ENCODE measurements around the gene ZFP36. TPM values are rescaled to one million over a fixed set of nuclear protein-coding genes. Genes with fewer than 3 reads are reported as not detected.
A peak's percentile ranks its signal among the peaks of the same experiment; 100 is the strongest.

Gene ZFP36
- total and polyA plus RNA-seq, 4 donors: 124 to 955 (median 283) TPM

DNA sequence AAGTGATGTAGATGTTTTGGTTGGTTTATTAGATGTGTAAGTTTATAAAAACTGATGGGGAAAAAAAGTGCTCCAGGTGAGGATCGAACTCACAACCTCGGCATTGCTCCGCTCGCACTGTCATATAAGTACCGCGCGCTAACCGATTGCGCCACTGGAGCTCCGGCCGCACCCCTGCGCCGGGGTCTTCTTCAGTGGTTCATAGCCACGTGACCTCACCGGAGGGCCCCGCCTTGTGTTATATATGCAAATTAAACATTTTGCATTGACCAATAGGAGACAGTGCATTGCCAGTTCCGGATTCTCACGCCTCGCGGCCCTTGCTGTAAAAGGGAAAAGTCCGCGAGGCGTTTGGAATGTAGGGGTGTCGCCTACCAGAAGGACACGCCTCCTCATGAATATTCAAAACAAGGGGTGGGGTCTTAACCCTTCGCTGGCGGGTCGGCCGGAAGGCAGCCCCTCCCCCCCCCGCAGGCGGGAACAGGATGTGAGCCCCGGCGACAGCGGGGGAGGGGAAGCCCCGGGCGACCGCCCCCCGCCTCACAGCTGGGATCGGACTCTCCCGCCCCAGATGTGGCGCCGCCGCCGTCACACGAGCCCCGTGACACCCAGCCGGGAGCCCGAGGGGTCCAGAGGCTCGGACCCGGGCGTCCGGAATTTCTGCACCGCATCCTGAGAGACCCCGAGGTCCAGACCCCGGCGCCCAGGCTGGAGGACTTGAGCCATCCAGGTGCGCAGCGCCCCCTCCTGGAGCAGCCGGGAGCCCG, 5.6 kb downstream of the ZFP36 start, which contains the start of gene PLEKHG2:
Gene PLEKHG2 (plus strand): TSS at position 570 of the 767 bp plus-strand sequence. CDS start 1,418 bp downstream, outside the sequence.
- intact Hi-C loops (cut with DNase I): loop anchor here (1.0 to 2.0 kb wide), 3 partner anchors 15 to 33 kb away; partner anchors contain the start of gene SUPT5H (in 1 of the 2)
- no peaks in the 10 kb centered on the region for H3K4me1 ChIP-seq (ENCODE audit: control insufficient read depth in 1 of 2, insufficient read depth in 2 of 2, low read length in 2 of 2)
- peak; percentile 67 for ATAC-seq (ENCODE audit: low FRiP score)

GRCh38 chr19:39412867-39413271, 6.2 kb downstream of the ZFP36 start:
- no peaks in the 10 kb centered on the region for H3K4me1 ChIP-seq (ENCODE audit: control insufficient read depth in 1 of 2, insufficient read depth in 2 of 2, low read length in 2 of 2)
- peak overlapping the region; percentile 6 to 80 for H3K27ac ChIP-seq (ENCODE audit: low read depth in 1 of 2, low read length in 2 of 2)
- H3K4me3 ChIP-seq (ENCODE audit: low read length in 2 of 2): peak overlapping the region; percentile 75 to 89
- intact Hi-C loops (cut with DNase I): loop anchor here (1.0 to 2.0 kb wide), 3 partner anchors 16 to 32 kb away; partner anchors contain the start of gene SUPT5H (in 1 of the 2)
- no peak for DNase-seq
- no peaks in the 10 kb centered on the region for H3K9me3 ChIP-seq (ENCODE audit: control insufficient read depth, low read length)
- 0% methylated on average over 24 of the region's 24 CpGs for WGBS, 2 donors
- H3K27me3 ChIP-seq (ENCODE audit: control insufficient read depth in 1 of 2, insufficient read depth in 2 of 2, low read length in 1 of 2): no peaks in the 10 kb centered on the region
- ATAC-seq (ENCODE audit: low FRiP score): no peak
- peaks cover 0 to 4% of the 10 kb centered on the region in 2 donors for H3K36me3 ChIP-seq (ENCODE audit: control insufficient read depth in 1 of 2, insufficient read depth in 2 of 2, low read length in 1 of 2)

More for the DNA sequence above, 5.6 kb downstream of the ZFP36 start, which contains the start of gene PLEKHG2:
- no peaks in the 10 kb centered on the region for H3K9me3 ChIP-seq (ENCODE audit: control insufficient read depth, low read length)
- peak within 1 kb of the TSS; percentile 75 to 89 for H3K4me3 ChIP-seq (ENCODE audit: low read length in 2 of 2)
- 0% methylated on average over 52 to 60 of the region's 60 CpGs for WGBS, 2 donors
- peak; percentile 98 for DNase-seq
- H3K36me3 ChIP-seq (ENCODE audit: control insufficient read depth in 1 of 2, insufficient read depth in 2 of 2, low read length in 1 of 2): peaks cover 0 to 2% of the 10 kb centered on the region in 2 donors
- no peaks in the 10 kb centered on the region for H3K27me3 ChIP-seq (ENCODE audit: control insufficient read depth in 1 of 2, insufficient read depth in 2 of 2, low read length in 1 of 2)
- peak within 1 kb of the TSS; percentile 6 to 92 for H3K27ac ChIP-seq (ENCODE audit: low read depth in 1 of 2, low read length in 2 of 2)

GRCh38 chr19:39413272-39413910, 6.7 kb downstream of the ZFP36 start:
- DNase-seq: peak; percentile 88 to 93
- intact Hi-C loops (cut with DNase I): loop anchor here in 1 of 2 donors (2.0 kb wide), 1 partner anchor 31 kb away; the partner anchor contains the start of gene SUPT5H
- H3K4me3 ChIP-seq (ENCODE audit: low read length in 2 of 2): peak overlapping the region; percentile 75 to 89
- H3K36me3 ChIP-seq (ENCODE audit: control insufficient read depth in 1 of 2, insufficient read depth in 2 of 2, low read length in 1 of 2): peaks cover 0 to 2% of the 10 kb centered on the region in 2 donors
- WGBS, 2 donors: 1 to 2% methylated on average over 30 to 54 of the region's 54 CpGs
- ATAC-seq (ENCODE audit: low FRiP score): peak; percentile 2
- no peaks in the 10 kb centered on the region for H3K9me3 ChIP-seq (ENCODE audit: control insufficient read depth, low read length)
- no peaks in the 10 kb centered on the region for H3K4me1 ChIP-seq (ENCODE audit: control insufficient read depth in 1 of 2, insufficient read depth in 2 of 2, low read length in 2 of 2)
- peak overlapping the region; percentile 6 to 80 for H3K27ac ChIP-seq (ENCODE audit: low read depth in 1 of 2, low read length in 2 of 2)
- no peaks in the 10 kb centered on the region for H3K27me3 ChIP-seq (ENCODE audit: control insufficient read depth in 1 of 2, insufficient read depth in 2 of 2, low read length in 1 of 2)

GRCh38 chr19:39413911-39414608, 7.4 kb downstream of the ZFP36 start:
- H3K9me3 ChIP-seq (ENCODE audit: control insufficient read depth, low read length): no peaks in the 10 kb centered on the region
- DNase-seq: peak; percentile 63 to 84
- no peaks in the 10 kb centered on the region for H3K4me1 ChIP-seq (ENCODE audit: control insufficient read depth in 1 of 2, insufficient read depth in 2 of 2, low read length in 2 of 2)
- peaks cover 0 to 2% of the 10 kb centered on the region in 2 donors for H3K36me3 ChIP-seq (ENCODE audit: control insufficient read depth in 1 of 2, insufficient read depth in 2 of 2, low read length in 1 of 2)
- intact Hi-C loops (cut with DNase I): loop anchor here (2.0 kb wide), 2 partner anchors 15 to 31 kb away; partner anchors contain the start of gene SUPT5H (in 1 of the 2)
- H3K27me3 ChIP-seq (ENCODE audit: control insufficient read depth in 1 of 2, insufficient read depth in 2 of 2, low read length in 1 of 2): no peaks in the 10 kb centered on the region
- ATAC-seq (ENCODE audit: low FRiP score): no peak
- 9 to 13% methylated on average over 18 of the region's 18 CpGs for WGBS, 2 donors
- H3K27ac ChIP-seq (ENCODE audit: low read depth in 1 of 2, low read length in 2 of 2): peak overlapping the region in 1 of 2 donors; percentile 77
- H3K4me3 ChIP-seq (ENCODE audit: low read length in 2 of 2): peak overlapping the region; percentile 75 to 89

GRCh38 chr19:39415111-39416046, 8.7 kb downstream of the ZFP36 start:
- no peak overlapping the region for H3K4me3 ChIP-seq (ENCODE audit: low read length in 2 of 2)
- WGBS, 2 donors: 15 to 21% methylated on average over 33 to 35 of the region's 35 CpGs
- H3K27me3 ChIP-seq (ENCODE audit: control insufficient read depth in 1 of 2, insufficient read depth in 2 of 2, low read length in 1 of 2): no peaks in the 10 kb centered on the region
- no peaks in the 10 kb centered on the region for H3K4me1 ChIP-seq (ENCODE audit: control insufficient read depth in 1 of 2, insufficient read depth in 2 of 2, low read length in 2 of 2)
- DNase-seq: no peak
- peaks cover under 1 to 3% of the 10 kb centered on the region in 2 donors for H3K36me3 ChIP-seq (ENCODE audit: control insufficient read depth in 1 of 2, insufficient read depth in 2 of 2, low read length in 1 of 2)
- intact Hi-C loops (cut with DNase I): loop anchor here in 1 of 2 donors (2.0 kb wide), 1 partner anchor 13 kb away; no protein-coding TSS in a partner anchor
- no peak for ATAC-seq (ENCODE audit: low FRiP score)
- H3K27ac ChIP-seq (ENCODE audit: low read depth in 1 of 2, low read length in 2 of 2): peak overlapping the region in 1 of 2 donors; percentile 20
- no peaks in the 10 kb centered on the region for H3K9me3 ChIP-seq (ENCODE audit: control insufficient read depth, low read length)

DNA sequence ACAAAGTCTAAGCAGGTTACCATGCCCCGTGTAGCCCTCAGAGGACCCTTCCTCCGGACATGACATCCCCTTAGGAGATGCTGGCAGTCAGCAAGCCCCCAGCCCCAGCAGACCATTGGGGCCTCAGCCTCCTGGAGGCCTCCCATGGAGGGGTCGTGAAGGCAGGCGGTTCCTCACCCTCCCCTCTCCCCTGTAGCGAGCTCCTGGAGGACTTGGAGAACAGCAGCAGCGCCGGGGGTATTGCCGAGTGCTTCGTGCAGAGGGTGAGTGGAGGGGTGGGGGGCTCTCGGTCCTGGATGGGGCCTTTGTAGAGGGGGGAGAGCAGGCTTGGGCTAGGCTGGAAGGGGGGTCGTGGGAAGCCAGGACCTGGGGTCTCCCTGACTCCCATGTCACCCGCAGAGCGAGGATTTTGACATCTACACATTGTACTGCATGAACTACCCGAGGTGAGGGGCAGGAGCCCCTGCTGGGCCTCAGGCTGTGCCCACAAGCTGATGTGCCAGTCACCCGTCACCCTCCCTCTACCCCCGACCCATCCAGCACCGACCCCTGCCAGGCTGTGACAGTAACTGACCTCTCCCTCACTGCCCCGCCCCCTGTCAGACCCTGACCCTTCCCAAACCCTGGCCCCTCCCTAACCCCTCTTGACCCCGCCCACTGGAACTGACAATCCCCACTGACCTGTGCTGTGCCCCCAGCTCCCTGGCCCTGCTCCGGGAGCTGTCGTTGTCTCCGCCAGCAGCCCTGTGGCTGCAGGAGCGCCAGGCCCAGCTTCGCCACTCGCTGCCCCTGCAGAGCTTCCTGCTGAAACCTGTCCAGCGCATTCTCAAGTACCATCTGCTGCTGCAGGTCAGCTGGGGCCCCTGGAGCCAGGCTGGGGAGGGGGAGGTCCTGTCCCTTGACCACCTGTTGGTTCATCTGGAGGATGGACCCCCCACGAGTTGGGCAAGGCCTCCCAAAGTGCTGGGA, 9.8 kb downstream of the ZFP36 start:
- Histone ChIP-seq H3K27me3 (ENCODE audit: control insufficient read depth in 1 of 2, insufficient read depth in 2 of 2, low read length in 1 of 2) (no peaks in the 10 kb centered on the region), H3K9me3 (ENCODE audit: control insufficient read depth, low read length) (no peaks in the 10 kb centered on the region), H3K27ac (ENCODE audit: low read depth in 1 of 2, low read length in 2 of 2) (peak overlapping the region in 1 of 2 donors; percentile 20), H3K4me3 (ENCODE audit: low read length in 2 of 2) (no peak overlapping the region), H3K36me3 (ENCODE audit: control insufficient read depth in 1 of 2, insufficient read depth in 2 of 2, low read length in 1 of 2) (peaks cover 2 to 3% of the 10 kb centered on the region in 2 donors), H3K4me1 (ENCODE audit: control insufficient read depth in 1 of 2, insufficient read depth in 2 of 2, low read length in 2 of 2) (no peaks in the 10 kb centered on the region)
- 64 to 73% methylated on average over 25 to 27 of the region's 27 CpGs for WGBS, 2 donors
- ATAC-seq (ENCODE audit: low FRiP score) (no peak), DNase-seq (no peak)
- intact Hi-C loops (cut with DNase I): no loop called here

All from aorta (tissue), 5 donors.